ENCODE measurements around the gene PLA2G4E.

GRCh38 chr15:41937568-41937923, 83.3 kb downstream of the PLA2G4E start:
- TF ChIP-seq CTCF (IDR thresholded peaks at IDR 0.05) (no peak), POLR2A (IDR thresholded peaks at IDR 0.05) (no peak), POLR2AphosphoS5 (IDR thresholded peaks at IDR 0.05) (no peak)

Measured in breast epithelium (tissue), 3 donors.